Mesendoderm (in vitro differentiated cells): ENCODE measurements around the gene GNG7.
"Not testable (repeated sequence)": the region's sequence is repeated elsewhere in the genome, so short reads cannot be mapped to it uniquely, and the experiment has no call there.

Source experiments
- DNase-seq: peaks from one replicate; pipeline ENCODE4 v3.0.0; 2013
- H2AK5ac ChIP-seq: 2 replicates; pipeline ENCODE4 v1.6.1; 2013; ENCODE audit warnings: low read length, inconsistent platforms
- H2BK120ac ChIP-seq: 2 replicates; pipeline ENCODE4 v1.6.1; 2013; ENCODE audit warnings: low read depth, mild to moderate bottlenecking, low read length, moderate library complexity, mixed read lengths
- H2BK15ac ChIP-seq: replicated peaks from 2 replicates; pipeline ENCODE4 v1.6.1; 2013; ENCODE audit warnings: low read depth, mild to moderate bottlenecking, moderate library complexity
- H2BK5ac ChIP-seq: 2 replicates; pipeline ENCODE4 v1.6.1; 2013; ENCODE audit warnings: low read length, inconsistent platforms
- H3K18ac ChIP-seq: 2 replicates; pipeline ENCODE4 v1.6.1; 2013; ENCODE audit warnings: mild to moderate bottlenecking, low read length, mixed read lengths
- H3K23ac ChIP-seq: one replicate; pipeline ENCODE4 v1.6.1; 2013; ENCODE audit warnings: low read length
- H3K27ac ChIP-seq: 2 replicates; pipeline ENCODE4 v1.5.1; 2013; ENCODE audit warnings: low read depth, mild to moderate bottlenecking, inconsistent platforms, low read length, moderate library complexity
- H3K27me3 ChIP-seq: 2 replicates; pipeline ENCODE4 v1.6.1; 2013; ENCODE audit warnings: low read length, control low read depth, mild to moderate bottlenecking, inconsistent platforms; ENCODE audit not compliant: insufficient read depth, poor library complexity
- H3K36me3 ChIP-seq: 2 replicates; pipeline ENCODE4 v1.6.1; 2013; ENCODE audit warnings: low read length, inconsistent platforms; ENCODE audit not compliant: control insufficient read depth, insufficient read depth
- H3K4ac ChIP-seq: one replicate; pipeline ENCODE4 v1.6.1; 2013; ENCODE audit warnings: low read depth, mild to moderate bottlenecking, low read length, moderate library complexity
- H3K4me1 ChIP-seq: 2 replicates; pipeline ENCODE4 v1.6.1; 2013; ENCODE audit warnings: low read depth, low read length, inconsistent platforms; ENCODE audit not compliant: control insufficient read depth
- H3K4me2 ChIP-seq: 2 replicates; pipeline ENCODE4 v1.6.1; 2013; ENCODE audit warnings: low read length
- H3K4me3 ChIP-seq: 2 replicates; pipeline ENCODE4 v1.5.1; 2013; ENCODE audit warnings: mild to moderate bottlenecking, low read length
- H3K56ac ChIP-seq: one replicate; pipeline ENCODE4 v1.6.1; 2013; ENCODE audit warnings: low read length
- H3K79me1 ChIP-seq: 2 replicates; pipeline ENCODE4 v1.6.1; 2013; ENCODE audit warnings: low read length, inconsistent platforms
- H3K79me2 ChIP-seq: 2 replicates; pipeline ENCODE4 v1.6.1; 2013; ENCODE audit warnings: mild to moderate bottlenecking, low read length; ENCODE audit not compliant: control insufficient read depth, insufficient read depth
- H3K9ac ChIP-seq: 2 replicates; pipeline ENCODE4 v1.6.1; 2013; ENCODE audit warnings: low read length, inconsistent platforms
- H4K5ac ChIP-seq: one replicate; pipeline ENCODE4 v1.6.1; 2013; ENCODE audit warnings: low read length
- H4K8ac ChIP-seq: one replicate; pipeline ENCODE4 v1.6.1; 2013; ENCODE audit warnings: low read depth, mild to moderate bottlenecking, control low read depth, low read length, moderate library complexity
- WGBS: extraction: QIAGEN DNeasy Blood & Tissue Kit; methylation state at CpG from one replicate; pipeline ENCODE4 v1.1.7; 2013; ENCODE audit warnings: low lambda C conversion rate, missing lambda C conversion rate; ENCODE audit not compliant: insufficient coverage; ENCODE audit errors: extremely low coverage; 5-methylcytosine and 5-hydroxymethylcytosine counted together

Gene GNG7

GRCh38 chr19:2679439-2679838, 23.1 kb downstream of the GNG7 start:
- Histone ChIP-seq H2BK5ac (no peak overlapping the region), H3K4me3 (no peak overlapping the region), H2BK15ac (no peak overlapping the region), H3K79me2 (no peaks in the 10 kb centered on the region), H3K4ac (no peak overlapping the region), H3K27ac (no peak overlapping the region), H3K4me2 (no peak overlapping the region), H2BK120ac (no peak overlapping the region), H3K23ac (no peak overlapping the region), H4K8ac (no peak overlapping the region), H3K27me3 (no peaks in the 10 kb centered on the region), H2AK5ac (no peak overlapping the region), H4K5ac (no peak overlapping the region), H3K18ac (no peak overlapping the region), H3K56ac (no peak overlapping the region), H3K79me1 (no peaks in the 10 kb centered on the region), H3K4me1 (no peaks in the 10 kb centered on the region), H3K9ac (no peak overlapping the region), H3K36me3 (no peaks in the 10 kb centered on the region)
- WGBS = no CpG with 5 or more reads among the region's 2 CpGs
- no peak for DNase-seq

- not testable (repeated sequence) for H3K36me3 ChIP-seq, H4K8ac ChIP-seq, H2BK120ac ChIP-seq, H3K27me3 ChIP-seq, H3K79me2 ChIP-seq, H2BK5ac ChIP-seq, H3K79me1 ChIP-seq, H3K4me1 ChIP-seq, H3K27ac ChIP-seq, H2AK5ac ChIP-seq, H3K18ac ChIP-seq, H3K23ac ChIP-seq, H3K4me2 ChIP-seq, H3K9ac ChIP-seq, H3K4ac ChIP-seq, H2BK15ac ChIP-seq, H3K56ac ChIP-seq, H3K4me3 ChIP-seq, H4K5ac ChIP-seq, DNase-seq
- WGBS = no CpG with 5 or more reads among the region's 5 CpGs
These were observed 23.5 kb downstream of the GNG7 start for GRCh38 chr19:2678948-2679347.

GRCh38 chr19:2678044-2678671, 24.3 kb downstream of the GNG7 start:
- Histone ChIP-seq H3K4me1 (no peaks in the 10 kb centered on the region), H2AK5ac (no peak overlapping the region), H3K27ac (no peak overlapping the region), H2BK15ac (no peak overlapping the region), H3K4ac (no peak overlapping the region), H3K18ac (no peak overlapping the region), H2BK5ac (no peak overlapping the region), H4K5ac (no peak overlapping the region), H3K4me3 (no peak overlapping the region), H3K56ac (no peak overlapping the region), H3K23ac (no peak overlapping the region), H3K4me2 (no peak overlapping the region), H3K79me1 (no peaks in the 10 kb centered on the region), H2BK120ac (no peak overlapping the region), H3K79me2 (no peaks in the 10 kb centered on the region), H3K36me3 (no peaks in the 10 kb centered on the region), H3K9ac (no peak overlapping the region), H4K8ac (no peak overlapping the region), H3K27me3 (no peaks in the 10 kb centered on the region)
- DNase-seq = no peak
- whole genome bisulfite sequencing = no CpG with 5 or more reads among the region's 8 CpGs

- no CpG with 5 or more reads among the region's 12 CpGs for WGBS
- Histone ChIP-seq H3K18ac (no peak overlapping the region), H2AK5ac (no peak overlapping the region), H3K4me2 (no peak overlapping the region), H2BK5ac (no peak overlapping the region), H3K36me3 (no peaks in the 10 kb centered on the region), H2BK15ac (no peak overlapping the region), H3K23ac (no peak overlapping the region), H4K5ac (no peak overlapping the region), H3K27me3 (no peaks in the 10 kb centered on the region), H3K79me1 (no peaks in the 10 kb centered on the region), H3K27ac (no peak overlapping the region), H3K4me1 (no peaks in the 10 kb centered on the region), H3K56ac (no peak overlapping the region), H3K4me3 (no peak overlapping the region), H4K8ac (no peak overlapping the region), H3K79me2 (no peaks in the 10 kb centered on the region), H3K9ac (no peak overlapping the region), H3K4ac (no peak overlapping the region), H2BK120ac (no peak overlapping the region)
- no peak for DNase-seq
These were observed 25.7 kb downstream of the GNG7 start for GRCh38 chr19:2676823-2677222.

GRCh38 chr19:2675892-2676291, 26.6 kb downstream of the GNG7 start:
- Histone ChIP-seq H3K4ac (no peak overlapping the region), H3K23ac (no peak overlapping the region), H2BK120ac (no peak overlapping the region), H3K4me3 (no peak overlapping the region), H3K56ac (no peak overlapping the region), H3K79me1 (no peaks in the 10 kb centered on the region), H3K27ac (no peak overlapping the region), H3K79me2 (no peaks in the 10 kb centered on the region), H3K36me3 (no peaks in the 10 kb centered on the region), H3K27me3 (no peaks in the 10 kb centered on the region), H3K18ac (no peak overlapping the region), H4K5ac (no peak overlapping the region), H3K4me2 (no peak overlapping the region), H2BK15ac (no peak overlapping the region), H2BK5ac (no peak overlapping the region), H2AK5ac (no peak overlapping the region), H4K8ac (no peak overlapping the region), H3K9ac (no peak overlapping the region), H3K4me1 (no peaks in the 10 kb centered on the region)
- no peak for DNase-seq
- no CpG with 5 or more reads among the region's 11 CpGs for WGBS

- no peak overlapping the region for H2BK5ac ChIP-seq
- H3K27ac ChIP-seq = no peak overlapping the region
- H3K56ac ChIP-seq = no peak overlapping the region
- no peak overlapping the region for H3K9ac ChIP-seq
- no peaks in the 10 kb centered on the region for H3K27me3 ChIP-seq
- DNase-seq = no peak
- no peak overlapping the region for H3K4me3 ChIP-seq
- no peak overlapping the region for H3K4ac ChIP-seq
- H2BK120ac ChIP-seq = no peak overlapping the region
- no peak overlapping the region for H4K5ac ChIP-seq
- no peak overlapping the region for H3K4me2 ChIP-seq
- no peak overlapping the region for H4K8ac ChIP-seq
- H3K36me3 ChIP-seq = no peaks in the 10 kb centered on the region
- no peak overlapping the region for H3K18ac ChIP-seq
- H2AK5ac ChIP-seq = no peak overlapping the region
- no CpG with 5 or more reads among the region's 16 CpGs for WGBS
- no peak overlapping the region for H2BK15ac ChIP-seq
- H3K79me2 ChIP-seq = no peaks in the 10 kb centered on the region
- no peaks in the 10 kb centered on the region for H3K79me1 ChIP-seq
- H3K4me1 ChIP-seq = no peaks in the 10 kb centered on the region
- no peak overlapping the region for H3K23ac ChIP-seq
These were observed 32.3 kb downstream of the GNG7 start for GRCh38 chr19:2670217-2670616.
